Activated naive CD8-positive, alpha-beta T cell treated with anti-CD3 and anti-CD28 coated beads, Interleukin-2, amount 10 ng/mL, durations not matched to agents 7 days and 5 days (primary cell): ENCODE results near the gene ENTPD8. TPM values are rescaled to one million over a fixed set of nuclear protein-coding genes. Genes with fewer than 3 reads are reported as not detected.

Experiments used
- ATAC-seq: fragments of 150-1000 bp; cut with Tn5 transposase; one replicate; pipeline ENCODE4 v1.10.0; 2021; ENCODE audit warnings: low read depth, moderate library complexity
- POLR2A ChIA-PET: fragments of 350-600 bp; sonication (Branson Sonifier 250); formaldehyde crosslinking; loops from one replicate; lab custom pipeline; 2021; ENCODE audit warnings: antibody characterized with exemption; lab: Charles Lee
- DNase-seq: peaks from one replicate; pipeline ENCODE4 v3.0.0; 2021
- H3K27ac Mint-ChIP-seq: one replicate; pipeline ENCODE4 v1.8.0; 2022; ENCODE audit warnings: mild to moderate bottlenecking, mixed read lengths
- H3K27me3 Mint-ChIP-seq: one replicate; pipeline ENCODE4 v1.8.0; 2022; ENCODE audit warnings: mild to moderate bottlenecking, moderate library complexity, mixed read lengths
- H3K36me3 Mint-ChIP-seq: one replicate; pipeline ENCODE4 v1.8.0; 2021; ENCODE audit warnings: mild to moderate bottlenecking, mixed read lengths
- H3K4me1 Mint-ChIP-seq: one replicate; pipeline ENCODE4 v1.8.0; 2021; ENCODE audit warnings: mixed read lengths
- H3K4me3 Mint-ChIP-seq: one replicate; pipeline ENCODE4 v1.8.0; 2022; ENCODE audit warnings: mild to moderate bottlenecking, moderate library complexity, mixed read lengths
- H3K9me3 Mint-ChIP-seq: one replicate; pipeline ENCODE4 v1.8.0; 2021; ENCODE audit warnings: mixed read lengths
- total RNA-seq, 2 experiments: library from RNA; stranded (reverse); gene quantifications; one replicate each; pipeline ENCODE4 v1.2.3, GENCODE V29; 2021

ENTPD8 gene
- total RNA-seq, 2 experiments from 2014 or later = not detected

GRCh38 chr9:137465720-137466388 is 24.7 kb upstream of the ENTPD8 start:
- peaks cover 4% of the 10 kb centered on the region for H3K36me3 Mint-ChIP-seq
- POLR2A ChIA-PET = no interaction called here
- H3K4me1 Mint-ChIP-seq = peaks cover 12% of the 10 kb centered on the region
- no peak for ATAC-seq
- H3K27me3 Mint-ChIP-seq = peaks cover 17% of the 10 kb centered on the region
- peak; percentile 25 for DNase-seq
- no peak overlapping the region for H3K4me3 Mint-ChIP-seq
- peaks cover 3% of the 10 kb centered on the region for H3K9me3 Mint-ChIP-seq
- peak overlapping the region; percentile 74 for H3K27ac Mint-ChIP-seq

GRCh38 chr9:137465000-137465719 is 24.0 kb upstream of the ENTPD8 start:
- Mint-ChIP-seq H3K4me1 (peaks cover 9% of the 10 kb centered on the region), H3K36me3 (peaks cover 4% of the 10 kb centered on the region), H3K27me3 (peaks cover 17% of the 10 kb centered on the region), H3K27ac (no peak overlapping the region), H3K9me3 (peaks cover 3% of the 10 kb centered on the region), H3K4me3 (no peak overlapping the region)
- ATAC-seq (no peak), DNase-seq (no peak)
- POLR2A ChIA-PET = no interaction called here

- DNase-seq (peak; percentile 37), ATAC-seq (no peak)
- H3K27ac Mint-ChIP-seq = no peak overlapping the region
- POLR2A ChIA-PET = no interaction called here
- H3K9me3 Mint-ChIP-seq = peaks cover 3% of the 10 kb centered on the region
- H3K27me3 Mint-ChIP-seq = peaks cover 14% of the 10 kb centered on the region
- H3K36me3 Mint-ChIP-seq = peaks cover 4% of the 10 kb centered on the region
- H3K4me3 Mint-ChIP-seq = no peak overlapping the region
- peaks cover 11% of the 10 kb centered on the region for H3K4me1 Mint-ChIP-seq
Observed at GRCh38 chr9:137464291-137464999, 23.3 kb upstream of the ENTPD8 start.

GRCh38 chr9:137463931-137464290 is 22.8 kb upstream of the ENTPD8 start:
- H3K36me3 Mint-ChIP-seq = peaks cover 4% of the 10 kb centered on the region
- peaks cover 3% of the 10 kb centered on the region for H3K9me3 Mint-ChIP-seq
- DNase-seq (peak; percentile 31), ATAC-seq (no peak)
- H3K27me3 Mint-ChIP-seq = peaks cover 9% of the 10 kb centered on the region
- H3K4me3 Mint-ChIP-seq = no peak overlapping the region
- H3K4me1 Mint-ChIP-seq = peaks cover 8% of the 10 kb centered on the region
- POLR2A ChIA-PET = interaction anchor here (1.2 kb wide), 1 partner anchor 11 kb away, joined by 3 read pairs; no protein-coding TSS in a partner anchor
- no peak overlapping the region for H3K27ac Mint-ChIP-seq

GRCh38 chr9:137462986-137463930 is 22.1 kb upstream of the ENTPD8 start:
- peak; percentile 31 for DNase-seq
- H3K4me3 Mint-ChIP-seq = peak overlapping the region; percentile 40
- peaks cover 4% of the 10 kb centered on the region for H3K36me3 Mint-ChIP-seq

GRCh38 chr9:137462396-137462985 is 21.3 kb upstream of the ENTPD8 start:
- Mint-ChIP-seq H3K9me3 (peaks cover 3% of the 10 kb centered on the region), H3K27ac (peak overlapping the region; percentile 94), H3K4me1 (peaks cover 8% of the 10 kb centered on the region), H3K27me3 (peaks cover 3% of the 10 kb centered on the region), H3K36me3 (peaks cover 4% of the 10 kb centered on the region), H3K4me3 (peak overlapping the region; percentile 78)
- ATAC-seq = no peak
- peak; percentile 48 for DNase-seq
- POLR2A ChIA-PET = interaction anchor here (1.0 to 1.2 kb wide), 7 partner anchors 9 to 222 kb away, joined by 3 to 5 read pairs (median 4); partner anchors contain the start of genes EXD3, NOXA1 and TUBB4B

More at GRCh38 chr9:137462986-137463930, 22.1 kb upstream of the ENTPD8 start:
- H3K4me1 Mint-ChIP-seq = peaks cover 8% of the 10 kb centered on the region
- H3K9me3 Mint-ChIP-seq = peaks cover 3% of the 10 kb centered on the region
- ATAC-seq = no peak
- peak overlapping the region; percentile 67 for H3K27ac Mint-ChIP-seq
- H3K27me3 Mint-ChIP-seq = peaks cover 6% of the 10 kb centered on the region
- POLR2A ChIA-PET = interaction anchor here (1.1 to 1.2 kb wide), 3 partner anchors 10 to 222 kb away, joined by 3 to 5 read pairs (median 5); partner anchors contain the start of genes EXD3, NOXA1 and TUBB4B

GRCh38 chr9:137461663-137462395 is 20.7 kb upstream of the ENTPD8 start:
- DNase-seq (peak; percentile 94), ATAC-seq (peak; percentile 83)
- peaks cover 8% of the 10 kb centered on the region for H3K4me1 Mint-ChIP-seq
- H3K4me3 Mint-ChIP-seq = peak overlapping the region; percentile 78
- peaks cover 3% of the 10 kb centered on the region for H3K27me3 Mint-ChIP-seq
- H3K36me3 Mint-ChIP-seq = peaks cover 5% of the 10 kb centered on the region
- peak overlapping the region; percentile 94 for H3K27ac Mint-ChIP-seq
- H3K9me3 Mint-ChIP-seq = peaks cover 3% of the 10 kb centered on the region
- POLR2A ChIA-PET = interaction anchor here (0.9 to 1.0 kb wide), 5 partner anchors 9 to 90 kb away, joined by 3 to 5 read pairs (median 3); partner anchors contain the start of genes EXD3 and NOXA1

GRCh38 chr9:137461316-137461662 is 20.1 kb upstream of the ENTPD8 start:
- POLR2A ChIA-PET = interaction anchor here (0.9 to 1.0 kb wide), 5 partner anchors 8 to 91 kb away, joined by 3 to 5 read pairs (median 3); partner anchors contain the start of genes EXD3 and NOXA1
- H3K4me3 Mint-ChIP-seq = peak overlapping the region; percentile 30
- peaks cover 8% of the 10 kb centered on the region for H3K4me1 Mint-ChIP-seq
- H3K27ac Mint-ChIP-seq = peak overlapping the region; percentile 94
- peaks cover 2% of the 10 kb centered on the region for H3K9me3 Mint-ChIP-seq
- H3K27me3 Mint-ChIP-seq = peaks cover 2% of the 10 kb centered on the region
- no peak for ATAC-seq
- H3K36me3 Mint-ChIP-seq = peaks cover 8% of the 10 kb centered on the region
- no peak for DNase-seq

GRCh38 chr9:137460363-137461315 is 19.5 kb upstream of the ENTPD8 start:
- peak overlapping the region; percentile 94 for H3K27ac Mint-ChIP-seq
- POLR2A ChIA-PET = interaction anchor here (1.4 kb wide), 1 partner anchor 220 kb away, joined by 3 read pairs; the partner anchor contains the start of gene TUBB4B
- ATAC-seq (no peak), DNase-seq (peak; percentile 47)
- H3K4me3 Mint-ChIP-seq = peak overlapping the region; percentile 30
- H3K4me1 Mint-ChIP-seq = peaks cover 11% of the 10 kb centered on the region
- H3K27me3 Mint-ChIP-seq = no peaks in the 10 kb centered on the region
- H3K9me3 Mint-ChIP-seq = no peaks in the 10 kb centered on the region
- H3K36me3 Mint-ChIP-seq = peaks cover 11% of the 10 kb centered on the region

- no peaks in the 10 kb centered on the region for H3K27me3 Mint-ChIP-seq
- H3K4me1 Mint-ChIP-seq = peaks cover 11% of the 10 kb centered on the region
- peaks cover 13% of the 10 kb centered on the region for H3K36me3 Mint-ChIP-seq
- H3K9me3 Mint-ChIP-seq = no peaks in the 10 kb centered on the region
- DNase-seq (peak; percentile 45), ATAC-seq (no peak)
- H3K27ac Mint-ChIP-seq = peak overlapping the region; percentile 89
- POLR2A ChIA-PET = interaction anchor here (0.6 to 1.4 kb wide), 6 partner anchors 10 to 219 kb away, joined by 3 read pairs; partner anchors contain the start of genes EXD3 and TUBB4B
- H3K4me3 Mint-ChIP-seq = peak overlapping the region; percentile 57
Observed at GRCh38 chr9:137459601-137460362, 18.6 kb upstream of the ENTPD8 start.
